GM21360 (cell line): ENCODE measurements around the gene FARS2.

Source experiments
- ATAC-seq: cut with Tn5 transposase; IDR thresholded peaks from one replicate; pipeline ENCODE4 v1.9.1; 2021; ENCODE audit warnings: mild to moderate bottlenecking, moderate library complexity; ENCODE audit not compliant: unreplicated experiment

FARS2 gene

DNA sequence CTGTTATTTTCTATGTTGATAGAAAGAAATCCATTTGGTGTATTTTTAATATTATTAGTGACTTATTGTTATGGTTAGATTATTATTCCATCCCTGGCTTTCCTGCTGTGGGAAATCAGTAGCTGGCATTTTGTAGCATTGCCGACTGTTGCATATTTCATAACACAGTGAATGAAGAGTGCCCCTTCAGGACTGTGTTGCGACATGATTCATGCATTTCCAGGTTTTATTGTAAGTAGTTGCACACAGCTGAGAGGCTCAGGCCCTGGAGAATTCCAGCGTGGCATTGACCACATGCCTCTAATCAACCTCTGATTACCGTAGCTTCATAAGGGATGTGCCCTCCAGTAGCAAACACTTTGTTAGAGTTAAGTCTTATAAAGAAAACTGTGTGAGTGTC, 263.9 kb downstream of the FARS2 start:
- ATAC-seq = no peak

DNA sequence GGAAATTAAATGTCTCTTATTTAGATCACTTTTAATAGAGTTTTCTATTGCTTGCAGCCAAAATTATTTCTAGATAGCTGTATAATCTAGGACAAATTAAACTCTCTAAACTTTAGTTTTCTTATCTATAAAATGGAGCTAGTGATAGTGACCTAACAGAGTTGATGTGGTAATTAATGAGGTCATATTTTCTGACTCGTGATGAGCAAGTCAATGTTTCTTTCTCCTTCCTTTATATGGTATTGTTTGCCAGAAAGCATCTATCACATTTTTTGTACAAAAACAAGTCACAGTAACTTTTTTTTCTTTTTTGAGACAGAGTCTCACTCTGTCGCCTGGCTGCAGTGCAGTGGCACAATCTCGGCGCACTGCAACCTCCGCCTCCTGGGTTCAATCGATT, 267.7 kb downstream of the FARS2 start:
- ATAC-seq = no peak

DNA sequence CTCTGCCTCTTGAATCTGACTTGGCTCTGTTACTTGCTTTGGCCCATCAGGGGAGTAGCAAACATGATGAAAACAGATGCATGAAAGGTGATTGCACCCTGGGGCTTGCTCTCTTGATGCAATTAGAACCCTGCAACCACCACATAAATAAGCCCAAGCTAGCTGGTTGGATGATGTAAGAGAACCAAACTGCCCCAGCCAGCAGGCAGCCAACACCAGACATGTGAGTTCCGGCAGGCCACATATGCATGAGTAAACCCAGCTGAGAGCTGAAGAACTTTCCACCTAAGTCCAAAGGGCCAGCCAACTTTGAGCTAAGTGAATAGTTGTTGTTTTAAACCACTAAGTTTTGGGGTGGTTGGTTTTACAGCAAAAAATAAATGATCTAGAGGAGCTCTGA, 268.4 kb downstream of the FARS2 start:
- ATAC-seq = no peak

DNA sequence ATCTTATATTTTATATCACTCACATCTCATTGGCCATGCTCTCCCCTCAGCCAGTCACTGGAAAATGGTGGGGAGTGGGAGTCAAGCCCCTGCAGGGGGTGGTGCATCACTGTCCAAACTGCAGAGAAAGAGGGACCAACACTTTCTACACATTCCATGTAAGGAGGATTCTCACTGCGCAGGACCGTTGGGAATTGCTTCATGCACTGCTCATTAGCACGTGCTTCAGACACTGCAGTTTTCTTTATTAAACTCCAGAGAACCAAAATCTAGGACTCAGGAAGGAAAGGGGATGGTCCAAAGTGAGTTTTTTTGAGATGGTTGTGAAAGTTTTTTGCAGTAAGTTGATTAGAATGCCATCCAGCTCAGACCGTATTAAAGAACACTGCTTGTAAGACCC, 269.8 kb downstream of the FARS2 start:
- no peak for ATAC-seq

DNA sequence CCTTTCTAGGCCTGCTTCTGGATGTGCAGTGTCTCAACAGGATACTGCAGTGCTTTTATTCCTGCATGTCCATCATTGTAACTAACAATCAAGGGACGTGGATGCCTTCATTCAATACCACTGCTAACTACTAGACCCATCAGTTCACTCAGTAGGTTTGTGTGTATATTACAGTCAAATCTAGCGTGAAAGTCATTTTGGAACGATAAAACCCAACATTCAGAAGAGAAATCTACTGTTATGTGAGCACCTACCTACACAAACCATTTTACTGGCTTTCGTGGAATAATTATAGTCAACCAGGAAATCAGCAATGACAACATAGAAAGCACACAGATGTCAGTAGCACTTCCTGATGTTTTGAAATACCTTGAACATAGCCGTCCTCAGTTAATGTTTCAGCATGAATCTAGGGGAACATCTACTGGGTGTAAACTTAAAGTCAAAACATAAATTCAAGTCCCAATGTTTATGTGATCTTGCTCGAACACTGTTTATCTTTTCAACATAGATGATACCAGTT, 270.6 kb downstream of the FARS2 start:
- ATAC-seq = no peak

DNA sequence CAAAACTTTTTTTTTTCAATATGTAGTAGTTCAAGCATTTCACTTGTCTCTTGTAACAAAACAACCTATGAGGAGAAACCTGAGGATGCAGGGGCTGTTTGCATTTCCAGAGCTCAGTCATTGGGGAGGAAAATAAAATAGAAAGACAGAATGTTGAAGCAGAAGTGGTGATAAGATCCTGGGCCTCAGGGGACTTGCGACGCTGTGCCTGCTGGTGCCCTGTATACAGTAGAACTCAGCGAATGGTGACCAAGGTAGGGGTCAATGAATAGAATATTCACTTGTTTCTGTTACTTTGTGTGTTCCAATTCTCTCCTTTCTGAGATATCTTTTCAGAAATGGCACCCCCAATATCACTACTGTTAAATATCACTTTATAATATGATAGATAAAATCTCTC, 271.6 kb downstream of the FARS2 start:
- ATAC-seq = no peak

DNA sequence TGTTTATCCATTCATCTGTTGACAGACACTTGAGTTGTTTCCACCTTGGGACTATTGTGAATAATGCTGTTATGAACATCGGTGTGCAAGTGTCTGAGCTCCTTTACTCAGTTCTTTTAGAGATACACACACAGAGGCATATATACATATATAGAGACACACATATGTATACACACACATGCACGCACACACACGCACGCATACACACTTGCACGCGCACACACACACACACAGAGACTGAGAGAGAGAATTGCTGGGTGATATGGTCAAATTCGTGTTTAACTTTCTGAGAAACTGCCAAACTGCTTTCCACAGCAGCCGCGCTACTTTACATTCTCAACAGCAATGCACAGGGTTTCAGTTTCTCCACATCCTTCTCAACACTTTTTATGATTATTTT, 273.3 kb downstream of the FARS2 start:
- ATAC-seq = no peak

DNA sequence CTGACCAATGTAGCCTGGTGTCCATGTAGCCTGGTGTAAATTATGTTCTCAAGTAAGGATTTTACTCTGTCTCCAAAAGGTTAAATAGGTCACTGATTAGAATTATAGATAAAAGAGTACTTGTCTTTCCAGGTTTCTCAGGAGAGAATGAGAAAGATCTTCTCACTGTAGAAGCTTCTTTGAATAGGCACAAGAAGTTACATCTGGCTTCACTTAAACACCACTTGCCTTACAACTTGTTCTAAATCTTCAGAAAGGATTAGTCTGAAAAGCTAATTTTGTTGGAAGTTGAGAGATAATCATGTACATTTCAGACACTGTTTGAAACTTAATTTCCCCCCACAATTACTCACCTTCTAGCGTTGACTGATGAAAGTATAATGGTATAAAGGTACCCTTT, 275.3 kb downstream of the FARS2 start:
- no peak for ATAC-seq

DNA sequence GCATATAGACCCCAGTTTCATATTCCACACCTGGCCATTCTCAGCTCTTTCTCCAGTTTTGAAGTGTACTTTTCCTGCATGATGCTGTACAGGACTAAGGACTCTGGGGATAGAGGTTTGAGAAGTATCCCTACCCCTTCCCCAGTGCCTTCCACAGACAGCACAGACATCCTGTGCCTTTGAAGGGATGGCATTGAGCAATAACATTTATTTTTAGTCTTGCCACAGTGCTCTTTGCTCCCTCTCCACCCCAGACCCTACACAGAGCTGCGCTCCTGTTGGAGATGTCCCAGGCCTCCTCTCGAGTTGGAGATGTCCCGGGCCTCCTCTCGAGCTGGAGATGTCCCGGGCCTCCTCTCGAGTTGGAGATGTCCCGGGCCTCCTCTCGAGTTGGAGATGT, 275.8 kb downstream of the FARS2 start:
- ATAC-seq = no peak

DNA sequence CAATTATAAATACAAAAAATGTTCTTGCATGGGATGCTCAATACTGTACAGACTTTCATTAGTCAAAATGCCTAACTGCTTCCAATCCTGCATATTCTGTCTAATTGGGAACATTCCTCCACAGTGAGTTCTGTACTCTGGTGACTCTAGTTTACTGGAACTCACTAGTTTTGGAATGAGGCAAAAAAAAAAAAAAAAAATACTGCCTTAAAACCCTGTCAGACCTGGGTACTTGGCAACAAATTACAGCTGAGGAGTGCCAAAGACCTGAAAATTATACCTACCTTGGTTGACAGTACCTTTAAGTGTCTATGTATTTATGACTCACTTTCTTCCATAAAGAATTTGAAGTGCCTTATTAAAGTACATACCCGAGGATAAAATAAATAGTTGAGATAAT, 276.7 kb downstream of the FARS2 start:
- ATAC-seq = no peak

DNA sequence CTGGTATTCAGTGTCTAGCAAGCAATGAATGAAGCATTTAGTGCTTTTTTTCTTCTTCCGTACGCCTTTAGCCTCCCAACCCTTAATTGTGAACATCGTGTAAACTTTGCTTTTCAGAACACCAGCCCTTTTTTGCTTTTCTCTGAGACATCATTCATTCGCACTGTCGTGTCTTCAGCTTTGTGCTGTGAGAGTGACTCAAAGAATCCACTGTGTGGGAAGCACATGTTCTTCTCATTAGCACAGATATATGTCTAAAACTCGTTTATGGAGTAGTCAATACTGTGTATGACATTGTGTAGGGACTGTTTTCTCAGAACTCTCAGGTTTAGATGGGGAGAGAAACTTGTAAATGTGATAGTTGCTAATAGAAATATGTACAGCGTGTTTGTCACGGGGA, 279.1 kb downstream of the FARS2 start:
- ATAC-seq = no peak

DNA sequence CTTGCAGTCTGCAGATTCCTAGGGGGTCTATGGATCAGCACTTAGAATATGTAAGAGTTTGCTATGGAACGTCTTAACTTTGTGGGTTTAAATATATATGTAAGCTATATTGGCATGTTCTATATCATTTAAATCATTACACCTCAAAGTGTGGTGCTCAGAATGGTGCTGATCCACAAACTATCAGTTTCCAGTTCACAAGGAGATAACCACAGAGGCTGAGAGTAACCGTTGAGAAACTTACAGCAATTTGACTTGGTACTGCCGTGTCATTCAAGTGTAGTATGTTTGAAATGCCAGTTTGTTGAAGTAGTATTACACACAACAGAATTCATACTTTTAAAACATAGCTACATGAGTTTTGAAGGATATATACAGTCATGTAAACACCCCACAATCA, 279.7 kb downstream of the FARS2 start:
- no peak for ATAC-seq

DNA sequence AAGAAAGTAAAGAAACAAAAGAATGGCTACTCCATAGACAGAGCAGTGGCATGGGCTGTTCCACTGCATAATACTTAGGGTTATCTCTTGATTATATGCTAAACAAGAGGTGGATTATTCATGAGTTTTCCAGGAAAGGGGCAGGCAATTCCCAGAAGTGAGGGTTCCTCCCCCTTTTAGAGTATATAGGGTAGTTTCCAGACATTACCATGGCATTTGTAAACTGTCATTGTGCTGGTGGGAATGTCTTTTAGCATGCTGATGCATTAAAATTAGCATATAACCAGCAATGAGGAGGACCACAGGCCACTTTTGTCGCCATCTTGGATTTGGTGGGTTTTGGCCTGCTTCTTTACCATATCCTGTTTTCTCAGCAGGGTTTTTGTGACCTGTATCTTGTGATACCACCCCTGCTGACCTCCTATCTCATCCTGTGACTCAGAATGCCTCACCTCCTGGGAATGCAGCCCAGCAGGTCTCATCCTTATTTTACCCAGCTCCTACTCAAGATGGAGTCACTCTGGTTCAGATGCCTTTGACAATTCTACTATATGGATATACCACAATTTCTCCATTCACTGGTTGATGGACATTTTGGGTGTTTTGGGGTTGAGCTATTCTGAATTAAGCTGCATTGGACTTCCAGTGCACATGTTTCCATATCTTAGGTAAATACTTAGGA, 280.6 kb downstream of the FARS2 start:
- ATAC-seq = no peak

DNA sequence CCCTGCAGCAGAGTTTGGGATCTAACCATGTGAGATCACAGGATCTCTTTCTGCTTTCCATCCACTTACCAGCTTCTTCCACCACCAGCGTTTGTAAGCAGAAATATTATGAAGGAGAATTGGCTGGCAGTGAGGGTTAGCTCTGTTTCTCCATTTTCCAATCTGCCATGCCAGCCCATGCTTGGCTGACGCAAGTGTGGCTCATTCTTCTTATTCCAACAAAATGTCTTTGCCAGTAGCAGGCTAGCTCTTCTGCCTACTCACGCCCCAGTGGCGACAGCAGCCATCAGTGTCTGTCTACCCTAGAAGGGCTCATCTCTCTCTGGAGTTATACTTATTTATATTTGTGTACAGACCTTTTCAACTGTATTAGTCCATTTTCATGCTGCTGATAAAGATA, 286.2 kb downstream of the FARS2 start:
- ATAC-seq = no peak

DNA sequence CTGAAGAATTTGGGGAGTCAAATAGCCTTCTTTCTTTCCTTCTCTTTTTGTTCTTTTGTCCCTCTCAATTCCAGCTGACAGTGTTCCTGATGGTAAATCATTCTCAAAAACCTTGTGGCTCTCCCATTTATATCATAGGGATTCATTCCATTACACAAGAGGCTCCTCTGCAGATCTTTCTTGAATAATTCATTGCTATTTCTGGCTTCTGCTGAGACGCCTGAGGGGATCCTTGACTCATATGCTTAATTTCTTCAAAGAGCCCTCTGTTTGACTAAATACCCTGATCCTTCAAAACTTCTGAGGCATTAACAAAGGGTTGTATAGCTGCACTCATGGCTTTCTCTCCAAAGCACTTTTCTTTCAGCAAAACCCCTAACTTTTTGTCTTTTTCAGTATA, 289.3 kb downstream of the FARS2 start:
- ATAC-seq = no peak

DNA sequence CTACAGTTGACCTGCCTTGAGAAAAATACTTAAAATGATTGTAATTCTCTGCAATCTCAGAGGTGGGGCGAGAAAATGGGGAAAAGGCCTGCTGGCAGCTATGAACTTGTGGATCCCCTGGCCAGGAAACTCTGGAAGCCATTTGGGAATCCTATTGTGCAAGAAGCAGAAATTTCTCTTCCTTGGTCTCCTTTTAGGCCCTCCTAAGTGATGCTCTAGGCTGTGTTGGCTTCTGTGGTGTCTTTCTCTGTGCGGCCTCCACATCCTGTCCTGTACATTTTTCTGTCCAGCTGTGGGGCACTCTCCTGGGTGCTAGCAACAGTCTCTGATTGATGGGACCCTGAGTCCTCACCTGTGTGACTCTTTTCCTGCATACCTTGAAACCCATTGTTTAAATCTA, 290.9 kb downstream of the FARS2 start:
- ATAC-seq = no peak

DNA sequence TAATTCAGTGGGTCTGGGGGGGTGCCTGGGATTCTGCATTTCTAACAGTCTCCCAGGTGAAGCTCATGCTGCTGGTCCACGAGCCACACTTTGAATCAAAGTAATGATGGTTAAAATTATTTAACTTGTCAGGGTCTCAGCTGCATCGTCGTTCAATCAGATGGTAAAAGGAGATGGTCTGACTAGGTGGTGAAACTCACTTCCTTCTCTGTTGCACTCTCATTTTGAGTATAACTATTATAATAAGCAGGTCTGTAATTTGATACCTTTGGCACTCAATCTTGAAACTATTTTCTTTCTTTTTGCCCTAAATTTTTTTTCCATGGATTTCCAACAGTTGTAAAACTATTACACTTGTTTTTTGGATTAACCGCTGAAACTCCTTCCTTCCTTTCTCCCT, 292.5 kb downstream of the FARS2 start:
- ATAC-seq = peak; percentile 55

DNA sequence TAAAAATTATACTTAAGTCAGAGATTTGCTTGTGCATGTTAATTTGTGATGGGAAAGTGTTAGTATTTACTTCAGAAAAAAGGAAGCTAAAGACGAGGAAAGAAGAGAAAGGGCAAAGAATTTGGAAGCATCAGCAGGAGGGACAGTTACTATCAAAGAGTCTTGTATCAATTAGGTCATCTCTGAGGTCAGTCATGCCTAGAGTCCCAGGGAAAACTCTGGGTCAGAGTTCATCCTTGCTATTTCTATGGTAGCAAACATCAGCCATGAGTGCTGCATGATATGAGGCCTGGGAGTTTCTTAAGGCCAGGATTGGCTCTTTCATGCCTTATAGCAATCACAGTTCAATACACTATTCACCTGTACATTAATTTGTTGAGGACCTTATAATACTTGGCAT, 292.9 kb downstream of the FARS2 start:
- ATAC-seq = no peak

DNA sequence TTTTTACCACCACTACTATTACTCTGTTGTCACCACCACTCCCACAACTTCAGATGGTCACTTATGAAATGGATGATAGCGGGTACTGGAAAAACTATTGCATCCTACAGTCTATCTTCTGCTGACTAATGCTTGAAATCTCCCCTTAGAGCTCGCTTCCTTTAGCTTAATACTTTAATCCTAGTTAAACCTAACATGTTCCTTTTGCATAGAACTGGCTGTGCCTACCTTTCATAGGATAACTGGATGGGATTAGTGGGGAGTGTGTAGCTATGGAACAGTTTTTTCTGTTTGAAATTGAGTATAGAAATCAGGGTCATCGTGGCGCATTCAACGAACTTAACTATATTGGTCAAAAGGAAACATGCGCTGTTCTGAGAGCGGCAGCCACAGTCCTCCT, 294.7 kb downstream of the FARS2 start:
- no peak for ATAC-seq

DNA sequence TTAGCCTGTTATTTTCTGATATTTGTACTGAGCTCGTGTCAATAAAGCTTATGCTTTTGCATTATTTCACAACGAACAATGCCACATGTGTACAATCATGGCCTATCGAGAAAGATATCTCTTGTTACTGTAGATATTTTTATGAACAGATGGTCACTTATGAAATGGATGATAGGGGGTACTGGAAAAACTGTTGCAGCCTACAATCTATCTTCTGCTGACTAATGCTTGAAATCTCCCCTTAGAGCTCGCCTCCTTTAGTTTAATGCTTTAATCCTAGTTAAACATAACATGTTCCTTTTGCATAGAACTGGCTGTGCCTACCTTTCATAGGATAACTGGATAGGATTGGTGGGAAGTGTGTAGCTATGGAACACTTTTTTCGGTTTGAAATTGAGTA, 296.2 kb downstream of the FARS2 start:
- no peak for ATAC-seq

DNA sequence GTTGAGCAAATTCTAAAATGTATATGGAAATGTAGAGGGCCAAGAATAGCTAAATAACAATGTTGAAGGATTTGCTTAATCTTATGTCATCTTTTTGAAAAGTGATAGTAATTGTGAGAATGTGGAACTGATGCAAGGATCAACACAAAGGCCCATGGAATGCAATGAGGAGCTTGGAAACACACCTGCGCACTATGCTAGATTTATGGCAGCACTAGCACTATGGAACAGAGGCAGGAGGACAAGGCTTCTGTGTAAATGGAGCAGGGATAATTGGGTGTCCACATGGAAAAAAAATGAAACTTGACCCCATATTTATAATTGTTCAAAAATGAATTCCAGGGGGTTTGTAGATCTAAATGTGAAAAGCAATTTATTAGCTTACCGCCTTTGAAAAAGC, 298.3 kb downstream of the FARS2 start:
- ATAC-seq = no peak

DNA sequence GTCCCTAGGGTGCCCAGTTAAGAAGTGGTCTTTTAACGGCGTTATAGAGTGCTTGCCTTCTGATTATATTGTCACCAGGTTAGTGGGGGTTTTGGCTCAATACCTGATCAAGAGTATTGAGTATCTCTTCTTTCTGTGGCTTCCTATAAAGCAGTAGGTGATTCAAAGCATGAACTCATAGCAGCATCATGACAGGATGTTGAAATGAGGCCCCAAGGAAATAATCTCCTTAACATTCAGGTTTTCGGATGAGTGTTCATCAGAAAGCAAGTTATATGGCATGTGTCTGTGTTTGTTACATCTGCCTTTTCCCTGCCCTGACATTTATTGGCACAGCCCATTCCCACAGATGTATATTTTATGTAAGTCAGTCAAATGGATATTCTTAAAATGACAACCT, 301.0 kb downstream of the FARS2 start:
- no peak for ATAC-seq

DNA sequence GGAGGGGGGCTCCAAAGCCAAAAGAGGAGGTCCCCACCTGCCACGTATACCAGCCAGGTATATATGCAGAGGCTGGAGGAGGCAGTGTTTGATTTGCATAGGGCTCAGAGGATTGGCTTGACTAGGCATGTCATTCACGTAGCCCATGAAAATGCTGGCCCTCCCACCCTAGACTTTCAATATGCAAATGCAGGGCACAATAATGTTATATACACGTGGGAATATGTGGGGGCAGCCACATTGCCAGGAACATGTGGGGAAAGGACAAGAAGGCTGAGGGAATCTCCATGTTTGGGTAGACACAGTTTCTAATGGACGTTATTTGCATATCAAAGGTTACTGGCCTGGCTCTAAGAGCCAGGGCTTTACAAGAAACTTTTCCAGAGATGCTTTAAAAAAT, 301.8 kb downstream of the FARS2 start:
- ATAC-seq = no peak
